ENCODE data around the gene KRTAP4-7. TPM values are rescaled to one million over a fixed set of nuclear protein-coding genes. Genes with fewer than 3 reads are reported as not detected.
"Not testable (repeated sequence)": the region's sequence is repeated elsewhere in the genome, so short reads cannot be mapped to it uniquely, and the experiment has no call there.

The KRTAP4-7 gene
- total RNA-seq, 2 experiments from 2014 or later = not detected

- DNase-seq; H3K27ac Mint-ChIP-seq; intact Hi-C loops (cut with DNase I, micrococcal nuclease); H3K9me3 Mint-ChIP-seq (ENCODE audit: low read depth); H3K4me3 Mint-ChIP-seq; H3K4me1 Mint-ChIP-seq; ATAC-seq; H3K36me3 Mint-ChIP-seq (ENCODE audit: low read depth); POLR2A ChIA-PET: not testable (repeated sequence)
- CTCF ChIA-PET = interaction anchor here (0.6 kb wide), 1 partner anchor 614 kb away, joined by 3 read pairs; no protein-coding TSS in a partner anchor
- H3K27me3 Mint-ChIP-seq = peaks cover 20% of the 10 kb centered on the region
Observed at GRCh38 chr17:41055130-41055529, 28.8 kb upstream of the KRTAP4-7 start, which contains the start of gene KRTAP2-2. Gene KRTAP2-2, minus strand, starts transcription at chr17:41055230. Its CDS starts 19 bp downstream, at chr17:41055211.

- intact Hi-C loops (cut with DNase I, micrococcal nuclease) = no loop called here
- DNase-seq (no peak), ATAC-seq (no peak)
- H3K4me3 Mint-ChIP-seq = no peak overlapping the region
- ChIA-PET POLR2A (no interaction called here), CTCF (interaction anchor here (0.6 kb wide), 1 partner anchor 51 kb away, joined by 3 read pairs; no protein-coding TSS in a partner anchor)
- H3K36me3 Mint-ChIP-seq (ENCODE audit: low read depth) = no peaks in the 10 kb centered on the region
- H3K27ac Mint-ChIP-seq = no peak overlapping the region
- peaks cover 26% of the 10 kb centered on the region for H3K27me3 Mint-ChIP-seq
- H3K9me3 Mint-ChIP-seq (ENCODE audit: low read depth) = peaks cover 4% of the 10 kb centered on the region
- no peaks in the 10 kb centered on the region for H3K4me1 Mint-ChIP-seq
Observed at GRCh38 chr17:41057547-41057946, 26.4 kb upstream of the KRTAP4-7 start.

- CTCF ChIA-PET = interaction anchor here (0.6 kb wide), 2 partner anchors 296 to 374 kb away, joined by 3 read pairs; no protein-coding TSS in a partner anchor
Observed at GRCh38 chr17:41058741-41059140, 25.2 kb upstream of the KRTAP4-7 start.

GRCh38 chr17:41059276-41060051 lies 24.5 kb upstream of the KRTAP4-7 start:
- POLR2A ChIA-PET; intact Hi-C loops (cut with DNase I, micrococcal nuclease); H3K9me3 Mint-ChIP-seq (ENCODE audit: low read depth); H3K27ac Mint-ChIP-seq; H3K4me3 Mint-ChIP-seq; ATAC-seq; H3K36me3 Mint-ChIP-seq (ENCODE audit: low read depth); DNase-seq; H3K4me1 Mint-ChIP-seq: not testable (repeated sequence)
- peaks cover 26% of the 10 kb centered on the region for H3K27me3 Mint-ChIP-seq
- CTCF ChIA-PET = interaction anchor here (0.6 kb wide), 1 partner anchor 373 kb away, joined by 3 read pairs; no protein-coding TSS in a partner anchor

More at GRCh38 chr17:41058741-41059140, 25.2 kb upstream of the KRTAP4-7 start:
- intact Hi-C loops (cut with DNase I, micrococcal nuclease) = no loop called here
- Mint-ChIP-seq H3K4me3 (no peak overlapping the region), H3K36me3 (ENCODE audit: low read depth) (no peaks in the 10 kb centered on the region), H3K27ac (no peak overlapping the region), H3K27me3 (peaks cover 26% of the 10 kb centered on the region), H3K9me3 (ENCODE audit: low read depth) (peaks cover 4% of the 10 kb centered on the region), H3K4me1 (no peaks in the 10 kb centered on the region)
- POLR2A ChIA-PET = no interaction called here
- ATAC-seq = no peak
- no peak for DNase-seq

- Mint-ChIP-seq H3K36me3 (ENCODE audit: low read depth) (no peaks in the 10 kb centered on the region), H3K27ac (no peak within 1 kb of the TSS), H3K27me3 (peaks cover 26% of the 10 kb centered on the region), H3K9me3 (ENCODE audit: low read depth) (peaks cover 4% of the 10 kb centered on the region), H3K4me1 (no peaks in the 10 kb centered on the region), H3K4me3 (no peak within 1 kb of the TSS)
- intact Hi-C loops (cut with DNase I, micrococcal nuclease) = no loop called here
- CTCF ChIA-PET = no interaction called here
- no peak for DNase-seq
- no peak for ATAC-seq
- POLR2A ChIA-PET = no interaction called here
Observed at GRCh38 chr17:41060052-41060604, 23.8 kb upstream of the KRTAP4-7 start, which contains the start of gene KRTAP2-3. Gene KRTAP2-3, minus strand, starts transcription at chr17:41060114. Its CDS starts 64 bp downstream, at chr17:41060050.

GRCh38 chr17:41061964-41062363 lies 22.0 kb upstream of the KRTAP4-7 start:
- H3K27ac Mint-ChIP-seq = no peak overlapping the region
- no peaks in the 10 kb centered on the region for H3K4me1 Mint-ChIP-seq
- no peak for DNase-seq
- ATAC-seq = no peak
- POLR2A ChIA-PET = no interaction called here
- CTCF ChIA-PET = no interaction called here
- no peaks in the 10 kb centered on the region for H3K36me3 Mint-ChIP-seq (ENCODE audit: low read depth)
- H3K9me3 Mint-ChIP-seq (ENCODE audit: low read depth) = peaks cover 4% of the 10 kb centered on the region
- peaks cover 23% of the 10 kb centered on the region for H3K27me3 Mint-ChIP-seq
- intact Hi-C loops (cut with DNase I, micrococcal nuclease) = no loop called here
- no peak overlapping the region for H3K4me3 Mint-ChIP-seq

- CTCF ChIA-PET = no interaction called here
- no peak overlapping the region for H3K27ac Mint-ChIP-seq
- H3K4me3 Mint-ChIP-seq = no peak overlapping the region
- intact Hi-C loops (cut with DNase I, micrococcal nuclease) = no loop called here
- H3K9me3 Mint-ChIP-seq (ENCODE audit: low read depth) = no peaks in the 10 kb centered on the region
- peaks cover 22% of the 10 kb centered on the region for H3K27me3 Mint-ChIP-seq
- DNase-seq = no peak
- H3K36me3 Mint-ChIP-seq (ENCODE audit: low read depth) = no peaks in the 10 kb centered on the region
- ATAC-seq = no peak
- POLR2A ChIA-PET = no interaction called here
- H3K4me1 Mint-ChIP-seq = no peaks in the 10 kb centered on the region
Observed at GRCh38 chr17:41063449-41063848, 20.5 kb upstream of the KRTAP4-7 start.

GRCh38 chr17:41064301-41064700 lies 19.6 kb upstream of the KRTAP4-7 start:
- ChIA-PET POLR2A (no interaction called here), CTCF (no interaction called here)
- intact Hi-C loops (cut with DNase I, micrococcal nuclease) = no loop called here
- no peaks in the 10 kb centered on the region for H3K9me3 Mint-ChIP-seq (ENCODE audit: low read depth)
- no peaks in the 10 kb centered on the region for H3K36me3 Mint-ChIP-seq (ENCODE audit: low read depth)
- no peaks in the 10 kb centered on the region for H3K4me1 Mint-ChIP-seq
- DNase-seq (no peak), ATAC-seq (no peak)
- H3K27me3 Mint-ChIP-seq = peaks cover 17% of the 10 kb centered on the region
- H3K4me3 Mint-ChIP-seq = no peak overlapping the region
- no peak overlapping the region for H3K27ac Mint-ChIP-seq

GRCh38 chr17:41065016-41065689 lies 18.8 kb upstream of the KRTAP4-7 start:
- H3K4me3 Mint-ChIP-seq; H3K36me3 Mint-ChIP-seq (ENCODE audit: low read depth); H3K27ac Mint-ChIP-seq; DNase-seq; H3K4me1 Mint-ChIP-seq; H3K9me3 Mint-ChIP-seq (ENCODE audit: low read depth); POLR2A ChIA-PET; ATAC-seq; CTCF ChIA-PET; intact Hi-C loops (cut with DNase I, micrococcal nuclease): not testable (repeated sequence)
- H3K27me3 Mint-ChIP-seq = peaks cover 11% of the 10 kb centered on the region

- POLR2A ChIA-PET = no interaction called here
Observed at GRCh38 chr17:41065829-41066624, 17.9 kb upstream of the KRTAP4-7 start, which contains the start of gene KRTAP2-4. Gene KRTAP2-4, minus strand, starts transcription at chr17:41065879. Its CDS starts 34 bp downstream, at chr17:41065845.

GRCh38 chr17:41067281-41067680 lies 16.7 kb upstream of the KRTAP4-7 start:
- Mint-ChIP-seq H3K27ac (no peak overlapping the region), H3K4me3 (no peak overlapping the region), H3K4me1 (no peaks in the 10 kb centered on the region), H3K9me3 (ENCODE audit: low read depth) (no peaks in the 10 kb centered on the region), H3K36me3 (ENCODE audit: low read depth) (no peaks in the 10 kb centered on the region), H3K27me3 (peaks cover 2% of the 10 kb centered on the region)
- no peak for DNase-seq
- ChIA-PET CTCF (no interaction called here), POLR2A (no interaction called here)
- intact Hi-C loops (cut with DNase I, micrococcal nuclease) = no loop called here
- no peak for ATAC-seq

More at GRCh38 chr17:41065829-41066624, 17.9 kb upstream of the KRTAP4-7 start, which contains the start of gene KRTAP2-4:
- Mint-ChIP-seq H3K27me3 (peaks cover 4% of the 10 kb centered on the region), H3K4me3 (no peak within 1 kb of the TSS), H3K27ac (no peak within 1 kb of the TSS), H3K9me3 (ENCODE audit: low read depth) (no peaks in the 10 kb centered on the region), H3K4me1 (no peaks in the 10 kb centered on the region), H3K36me3 (ENCODE audit: low read depth) (no peaks in the 10 kb centered on the region)
- ATAC-seq = no peak
- intact Hi-C loops (cut with DNase I, micrococcal nuclease) = no loop called here
- CTCF ChIA-PET = no interaction called here
- DNase-seq = no peak

Data from activated CD4-positive, alpha-beta T cell treated with anti-CD3 and anti-CD28 coated beads for 36 hours (primary cell).